Mesenchymal stem cell (in vitro differentiated cells and primary cell): Measurements from ENCODE around the gene MYH9.
A peak's percentile ranks its signal among the peaks of the same experiment; 100 is the strongest.

Experiments used
- DNase-seq: peaks from one replicate; pipeline ENCODE4 v3.0.0-alpha.2; 2013
- H2AFZ ChIP-seq: one replicate; pipeline ENCODE4 v1.6.1; 2013; ENCODE audit warnings: low read depth, mild to moderate bottlenecking, control low read depth, inconsistent platforms, low read length, moderate library complexity
- H2AK5ac ChIP-seq: 2 replicates; pipeline ENCODE4 v1.6.1; 2013; ENCODE audit warnings: low read length, moderate library complexity, mild to moderate bottlenecking, inconsistent platforms; ENCODE audit not compliant: severe bottlenecking
- H2BK120ac ChIP-seq: one replicate; pipeline ENCODE4 v1.6.1; 2013; ENCODE audit warnings: low read depth, mild to moderate bottlenecking, inconsistent platforms, low read length, moderate library complexity
- H2BK12ac ChIP-seq, 2 experiments: one replicate each; pipeline ENCODE4 v1.6.1; 2013; ENCODE audit warnings: inconsistent platforms in 2 of 2, low read length in 2 of 2, mild to moderate bottlenecking in 2 of 2, moderate library complexity in 2 of 2, control low read depth in 1 of 2
- H2BK15ac ChIP-seq: one replicate; pipeline ENCODE4 v1.6.1; 2013; ENCODE audit warnings: mild to moderate bottlenecking, low read depth, inconsistent platforms; ENCODE audit not compliant: poor library complexity, severe bottlenecking
- H2BK5ac ChIP-seq: 2 replicates; pipeline ENCODE4 v1.6.1; 2013; ENCODE audit warnings: low read depth, mild to moderate bottlenecking, low read length, control low read depth, inconsistent platforms; ENCODE audit not compliant: poor library complexity, severe bottlenecking
- H3K14ac ChIP-seq, 2 experiments: one replicate each; pipeline ENCODE4 v1.6.1; 2013; ENCODE audit warnings: inconsistent platforms in 2 of 2, low read length in 2 of 2, control low read depth in 1 of 2, mild to moderate bottlenecking in 1 of 2, moderate library complexity in 1 of 2
- H3K18ac ChIP-seq, 2 experiments: one replicate each; pipeline ENCODE4 v1.6.1; 2013; ENCODE audit warnings: inconsistent platforms in 2 of 2, low read length in 2 of 2, control low read depth in 1 of 2, low read depth in 1 of 2, mild to moderate bottlenecking in 1 of 2
- H3K23ac ChIP-seq, 2 experiments: one replicate each; pipeline ENCODE4 v1.6.1; 2013; ENCODE audit warnings: inconsistent platforms in 2 of 2, low read length in 2 of 2, mild to moderate bottlenecking in 2 of 2, moderate library complexity in 2 of 2, control low read depth in 1 of 2
- H3K27ac ChIP-seq: 2 replicates; pipeline ENCODE4 v1.5.1; 2013; ENCODE audit warnings: mild to moderate bottlenecking, moderate library complexity, low read length, control low read depth, inconsistent platforms; ENCODE audit not compliant: poor library complexity, severe bottlenecking
- H3K27me3 ChIP-seq, 2 experiments: 2 replicates each; pipeline versions ENCODE4 v1.6.1 to v1.7.0; 2013; ENCODE audit warnings: low read length in 2 of 2, mild to moderate bottlenecking in 2 of 2, moderate library complexity in 2 of 2, control low read depth in 1 of 2, inconsistent platforms in 1 of 2; ENCODE audit not compliant: control insufficient read depth in 1 of 2, insufficient read depth in 1 of 2
- H3K36me3 ChIP-seq, 2 experiments: 2 replicates each; pipeline versions ENCODE4 v1.6.1 to v1.7.0; 2013; ENCODE audit warnings: low read length in 2 of 2, control low read depth in 1 of 2, inconsistent platforms in 1 of 2, low read depth in 1 of 2, mild to moderate bottlenecking in 1 of 2; ENCODE audit not compliant: insufficient read depth in 2 of 2, control insufficient read depth in 1 of 2
- H3K4ac ChIP-seq, 2 experiments: one replicate each; pipeline ENCODE4 v1.6.1; 2013; ENCODE audit warnings: inconsistent platforms in 2 of 2, low read length in 2 of 2, mild to moderate bottlenecking in 2 of 2, moderate library complexity in 2 of 2, control low read depth in 1 of 2, low read depth in 1 of 2
- H3K4me1 ChIP-seq: 2 replicates; pipeline ENCODE4 v1.6.1; 2013; ENCODE audit warnings: low read depth, low read length, control low read depth; ENCODE audit not compliant: control insufficient read depth, insufficient read depth
- H3K4me2 ChIP-seq: 2 replicates; pipeline ENCODE4 v1.6.1; 2013; ENCODE audit warnings: low read length, mild to moderate bottlenecking, inconsistent platforms; ENCODE audit not compliant: poor library complexity, severe bottlenecking
- H3K4me3 ChIP-seq, 2 experiments: 2 replicates each; pipeline versions ENCODE4 v1.5.1 to v1.7.0; 2013; ENCODE audit warnings: low read length in 2 of 2, mild to moderate bottlenecking in 2 of 2, control low read depth in 1 of 2, low read depth in 1 of 2; ENCODE audit not compliant: insufficient read depth in 1 of 2
- H3K79me1 ChIP-seq: replicated peaks from 2 replicates; pipeline ENCODE4 v1.6.1; 2013; ENCODE audit warnings: mild to moderate bottlenecking, control low read depth, low read length, inconsistent platforms; ENCODE audit not compliant: poor library complexity, severe bottlenecking
- H3K9ac ChIP-seq: 2 replicates; pipeline ENCODE4 v1.7.0; 2013; ENCODE audit warnings: mild to moderate bottlenecking, low read length, moderate library complexity
- H3K9me3 ChIP-seq: 2 replicates; pipeline ENCODE4 v1.7.0; 2013; ENCODE audit warnings: mild to moderate bottlenecking, low read length; ENCODE audit not compliant: control insufficient read depth
- H4K8ac ChIP-seq: one replicate; pipeline ENCODE4 v1.6.1; 2013; ENCODE audit warnings: inconsistent platforms, mild to moderate bottlenecking, low read length, moderate library complexity
- H4K91ac ChIP-seq: one replicate; pipeline ENCODE4 v1.6.1; 2013; ENCODE audit warnings: mild to moderate bottlenecking, low read length, inconsistent platforms
- WGBS: methylation state at CpG from one replicate; pipeline ENCODE4 v1.1.7; 2013; ENCODE audit warnings: mixed read lengths; 5-methylcytosine and 5-hydroxymethylcytosine counted together

Gene MYH9

GRCh38 chr22:36344106-36344827, 43.5 kb downstream of the MYH9 start:
- Histone ChIP-seq H3K9me3 (no peaks in the 10 kb centered on the region), H3K18ac (no peak overlapping the region), H3K27me3 (no peaks in the 10 kb centered on the region), H2BK5ac (no peak overlapping the region), H4K8ac (no peak overlapping the region), H3K27ac (peak overlapping the region; percentile 81), H3K79me1 (no peaks in the 10 kb centered on the region), H2AFZ (no peak overlapping the region), H3K23ac (no peak overlapping the region), H3K4ac (no peak overlapping the region), H3K4me3 (no peak overlapping the region), H2BK120ac (no peak overlapping the region), H2AK5ac (no peak overlapping the region), H2BK12ac (peak overlapping the region in 1 of 2 experiments; percentile 7), H3K14ac (no peak overlapping the region), H3K9ac (no peak overlapping the region), H3K36me3 (peaks cover 75 to 79% of the 10 kb centered on the region in 2 experiments), H3K4me2 (no peak overlapping the region), H3K4me1 (peaks cover 41% of the 10 kb centered on the region), H2BK15ac (no peak overlapping the region), H4K91ac (no peak overlapping the region)
- no peak for DNase-seq
- WGBS, result 96% methylated on average over 22 of the region's 23 CpGs

GRCh38 chr22:36343720-36344105, 44.1 kb downstream of the MYH9 start:
- Histone ChIP-seq H3K36me3 (peaks cover 73 to 76% of the 10 kb centered on the region in 2 experiments), H2AK5ac (no peak overlapping the region), H3K9ac (no peak overlapping the region), H3K14ac (no peak overlapping the region), H3K4me3 (no peak overlapping the region), H3K27me3 (no peaks in the 10 kb centered on the region), H2BK15ac (no peak overlapping the region), H3K23ac (no peak overlapping the region), H4K8ac (no peak overlapping the region), H3K9me3 (no peaks in the 10 kb centered on the region), H3K79me1 (no peaks in the 10 kb centered on the region), H2BK120ac (no peak overlapping the region), H3K27ac (peak overlapping the region; percentile 81), H2BK5ac (no peak overlapping the region), H2BK12ac (no peak overlapping the region), H3K18ac (no peak overlapping the region), H2AFZ (no peak overlapping the region), H3K4me1 (peaks cover 37% of the 10 kb centered on the region), H4K91ac (no peak overlapping the region), H3K4ac (no peak overlapping the region), H3K4me2 (no peak overlapping the region)
- DNase-seq, result no peak
- WGBS, result 86% methylated on average over 9 of the region's 9 CpGs

- no peak overlapping the region for H2BK5ac ChIP-seq
- H3K79me1 ChIP-seq, result no peaks in the 10 kb centered on the region
- H3K27me3 ChIP-seq, result no peaks in the 10 kb centered on the region
- DNase-seq, result no peak
- H3K4me3 ChIP-seq, result no peak overlapping the region
- H3K9me3 ChIP-seq, result no peaks in the 10 kb centered on the region
- H3K14ac ChIP-seq, result no peak overlapping the region
- H2BK120ac ChIP-seq, result no peak overlapping the region
- H2BK15ac ChIP-seq, result no peak overlapping the region
- H4K91ac ChIP-seq, result no peak overlapping the region
- WGBS, result 94% methylated on average over 4 of the region's 5 CpGs
- no peak overlapping the region for H3K4ac ChIP-seq
- H3K18ac ChIP-seq, result no peak overlapping the region
- peak overlapping the region; percentile 81 for H3K27ac ChIP-seq
- peak overlapping the region in 1 of 2 experiments; percentile 1 for H2BK12ac ChIP-seq
- no peak overlapping the region for H3K9ac ChIP-seq
- no peak overlapping the region for H2AFZ ChIP-seq
- peak overlapping the region in 1 of 2 experiments; percentile 78 for H3K23ac ChIP-seq
- H3K4me2 ChIP-seq, result no peak overlapping the region
- peaks cover 71 to 76% of the 10 kb centered on the region in 2 experiments for H3K36me3 ChIP-seq
- peak overlapping the region; percentile 27 for H4K8ac ChIP-seq
- peak overlapping the region; percentile 19 for H2AK5ac ChIP-seq
- peaks cover 35% of the 10 kb centered on the region for H3K4me1 ChIP-seq
Measured at GRCh38 chr22:36343070-36343719, 44.6 kb downstream of the MYH9 start.

GRCh38 chr22:36341640-36342041, 46.1 kb downstream of the MYH9 start:
- H2BK12ac ChIP-seq, result no peak overlapping the region
- no peak overlapping the region for H4K8ac ChIP-seq
- H3K4ac ChIP-seq, result no peak overlapping the region
- H3K23ac ChIP-seq, result no peak overlapping the region
- no peaks in the 10 kb centered on the region for H3K9me3 ChIP-seq
- H3K18ac ChIP-seq, result no peak overlapping the region
- H4K91ac ChIP-seq, result no peak overlapping the region
- no peak overlapping the region for H2BK5ac ChIP-seq
- no peaks in the 10 kb centered on the region for H3K79me1 ChIP-seq
- 87% methylated on average over 10 of the region's 10 CpGs for WGBS
- no peak overlapping the region for H3K14ac ChIP-seq
- H2AFZ ChIP-seq, result no peak overlapping the region
- H3K36me3 ChIP-seq, result peaks cover 78 to 80% of the 10 kb centered on the region in 2 experiments
- no peak overlapping the region for H2BK15ac ChIP-seq
- no peak for DNase-seq
- H3K4me2 ChIP-seq, result no peak overlapping the region
- H3K9ac ChIP-seq, result no peak overlapping the region
- peak overlapping the region; percentile 0 for H3K27ac ChIP-seq
- H3K4me3 ChIP-seq, result no peak overlapping the region
- H3K27me3 ChIP-seq, result no peaks in the 10 kb centered on the region
- H3K4me1 ChIP-seq, result peaks cover 37% of the 10 kb centered on the region
- H2BK120ac ChIP-seq, result no peak overlapping the region
- H2AK5ac ChIP-seq, result no peak overlapping the region
